NB4 (cell line): ENCODE results near the gene CCDC85C.

ENCODE experiments used
- DNase-seq: peaks from one replicate; pipeline ENCODE4 v3.0.0; 2010; ENCODE audit warnings: low read depth
- H3K4me3 ChIP-seq: one replicate; pipeline ENCODE4 v1.5.1; 2011; ENCODE audit warnings: mild to moderate bottlenecking, low read depth, low read length, moderate library complexity
- MYC ChIP-seq: IDR thresholded peaks from 2 replicates; pipeline ENCODE4 v1.6.1; 2011; ENCODE audit warnings: low read depth, low read length
- POLR2A ChIP-seq: IDR thresholded peaks from 2 replicates; pipeline ENCODE4 v1.6.1; 2011; ENCODE audit warnings: mild to moderate bottlenecking; ENCODE audit not compliant: insufficient read length; ENCODE audit errors: extremely low read depth
- TF ChIP-seq, protein P1 (sequence below): IDR thresholded peaks from 2 replicates; pipeline ENCODE4 v1.6.1; 2011; ENCODE audit warnings: low read depth, low read length
- TF ChIP-seq, protein P2 (sequence below): IDR thresholded peaks from one replicate; pipeline ENCODE4 v1.5.1; 2012; ENCODE audit warnings: low read depth, low read length

The CCDC85C gene

DNA sequence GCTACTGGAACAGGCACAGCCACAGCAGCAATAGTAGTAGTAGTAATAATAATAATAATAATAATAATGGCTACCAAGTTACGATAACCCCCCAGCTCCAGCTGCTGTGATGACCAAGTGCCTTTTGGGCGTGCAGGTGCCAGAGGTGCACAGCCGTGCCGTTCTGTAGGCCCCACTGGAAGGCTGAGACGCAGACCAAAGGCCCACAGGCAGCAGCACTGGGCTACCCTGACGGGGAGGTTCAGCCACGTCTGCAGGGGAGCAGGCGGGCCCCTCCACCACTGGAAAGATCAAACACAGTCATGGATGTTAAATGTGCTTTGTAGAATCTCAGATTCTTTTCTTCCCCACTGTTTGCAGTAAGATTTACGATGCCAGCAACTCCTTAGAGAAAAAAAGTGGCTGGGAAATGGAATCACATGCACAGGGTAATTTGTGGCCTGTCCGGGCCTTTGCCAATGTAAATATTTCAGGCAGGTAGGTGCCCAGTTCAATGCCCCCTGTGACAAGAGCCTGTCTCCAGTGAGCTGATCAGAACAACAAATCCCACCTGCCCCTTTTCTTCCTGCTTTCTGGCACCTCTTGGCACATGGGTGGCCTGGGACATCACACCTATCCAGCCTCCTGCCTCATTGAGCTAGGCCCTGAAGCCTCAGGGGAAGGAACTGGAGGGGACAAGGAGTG lies 32.6 kb downstream of the CCDC85C start:
- TF ChIP-seq, protein P1, sequence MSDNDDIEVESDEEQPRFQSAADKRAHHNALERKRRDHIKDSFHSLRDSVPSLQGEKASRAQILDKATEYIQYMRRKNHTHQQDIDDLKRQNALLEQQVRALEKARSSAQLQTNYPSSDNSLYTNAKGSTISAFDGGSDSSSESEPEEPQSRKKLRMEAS, result no peak
- TF ChIP-seq, protein P2, sequence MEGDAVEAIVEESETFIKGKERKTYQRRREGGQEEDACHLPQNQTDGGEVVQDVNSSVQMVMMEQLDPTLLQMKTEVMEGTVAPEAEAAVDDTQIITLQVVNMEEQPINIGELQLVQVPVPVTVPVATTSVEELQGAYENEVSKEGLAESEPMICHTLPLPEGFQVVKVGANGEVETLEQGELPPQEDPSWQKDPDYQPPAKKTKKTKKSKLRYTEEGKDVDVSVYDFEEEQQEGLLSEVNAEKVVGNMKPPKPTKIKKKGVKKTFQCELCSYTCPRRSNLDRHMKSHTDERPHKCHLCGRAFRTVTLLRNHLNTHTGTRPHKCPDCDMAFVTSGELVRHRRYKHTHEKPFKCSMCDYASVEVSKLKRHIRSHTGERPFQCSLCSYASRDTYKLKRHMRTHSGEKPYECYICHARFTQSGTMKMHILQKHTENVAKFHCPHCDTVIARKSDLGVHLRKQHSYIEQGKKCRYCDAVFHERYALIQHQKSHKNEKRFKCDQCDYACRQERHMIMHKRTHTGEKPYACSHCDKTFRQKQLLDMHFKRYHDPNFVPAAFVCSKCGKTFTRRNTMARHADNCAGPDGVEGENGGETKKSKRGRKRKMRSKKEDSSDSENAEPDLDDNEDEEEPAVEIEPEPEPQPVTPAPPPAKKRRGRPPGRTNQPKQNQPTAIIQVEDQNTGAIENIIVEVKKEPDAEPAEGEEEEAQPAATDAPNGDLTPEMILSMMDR, result no peak
- no peak for TF ChIP-seq POLR2A
- TF ChIP-seq MYC, result no peak
- no peak overlapping the region for H3K4me3 ChIP-seq
- no peak for DNase-seq

DNA sequence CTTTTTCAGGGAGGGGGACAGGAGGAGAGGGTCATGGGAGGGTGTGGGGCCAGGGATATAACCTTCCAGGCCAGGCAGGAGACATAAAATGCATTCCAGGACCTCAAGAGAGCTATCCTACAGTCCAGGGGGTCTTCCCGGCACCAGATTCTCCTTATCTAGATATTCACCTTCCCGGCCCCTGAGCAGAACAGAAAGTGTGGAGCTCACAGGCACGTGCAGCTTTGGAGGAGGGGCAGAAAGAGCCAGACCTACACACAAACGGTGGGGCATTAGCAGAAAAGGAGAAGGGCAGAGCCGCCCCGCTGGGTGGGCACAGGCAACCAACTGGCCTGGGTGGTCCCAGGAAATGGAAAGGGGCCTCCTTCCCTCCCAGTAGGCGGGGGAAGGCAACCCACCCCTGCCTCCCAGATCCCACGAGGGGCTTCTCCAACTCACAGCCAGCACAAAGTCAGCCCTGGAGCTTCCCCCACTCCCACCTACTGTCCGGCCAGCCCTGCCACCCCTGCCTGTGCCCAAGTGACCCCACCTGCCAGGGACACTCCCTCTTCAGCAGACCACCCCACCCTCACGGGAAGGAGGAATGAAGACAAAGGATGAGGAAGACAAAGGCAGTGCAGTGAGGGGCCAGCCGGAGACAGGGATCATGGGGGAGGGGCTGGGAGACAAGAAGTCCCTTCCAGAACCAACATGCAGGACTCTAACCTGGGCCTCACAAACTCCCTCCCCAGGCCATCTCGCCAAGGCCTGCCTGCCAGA lies 33.3 kb downstream of the CCDC85C start:
- no peak for DNase-seq
- no peak overlapping the region for H3K4me3 ChIP-seq
- TF ChIP-seq POLR2A (no peak), MYC (no peak)
- TF ChIP-seq, protein P1, result no peak
- TF ChIP-seq, protein P2, result no peak

DNA sequence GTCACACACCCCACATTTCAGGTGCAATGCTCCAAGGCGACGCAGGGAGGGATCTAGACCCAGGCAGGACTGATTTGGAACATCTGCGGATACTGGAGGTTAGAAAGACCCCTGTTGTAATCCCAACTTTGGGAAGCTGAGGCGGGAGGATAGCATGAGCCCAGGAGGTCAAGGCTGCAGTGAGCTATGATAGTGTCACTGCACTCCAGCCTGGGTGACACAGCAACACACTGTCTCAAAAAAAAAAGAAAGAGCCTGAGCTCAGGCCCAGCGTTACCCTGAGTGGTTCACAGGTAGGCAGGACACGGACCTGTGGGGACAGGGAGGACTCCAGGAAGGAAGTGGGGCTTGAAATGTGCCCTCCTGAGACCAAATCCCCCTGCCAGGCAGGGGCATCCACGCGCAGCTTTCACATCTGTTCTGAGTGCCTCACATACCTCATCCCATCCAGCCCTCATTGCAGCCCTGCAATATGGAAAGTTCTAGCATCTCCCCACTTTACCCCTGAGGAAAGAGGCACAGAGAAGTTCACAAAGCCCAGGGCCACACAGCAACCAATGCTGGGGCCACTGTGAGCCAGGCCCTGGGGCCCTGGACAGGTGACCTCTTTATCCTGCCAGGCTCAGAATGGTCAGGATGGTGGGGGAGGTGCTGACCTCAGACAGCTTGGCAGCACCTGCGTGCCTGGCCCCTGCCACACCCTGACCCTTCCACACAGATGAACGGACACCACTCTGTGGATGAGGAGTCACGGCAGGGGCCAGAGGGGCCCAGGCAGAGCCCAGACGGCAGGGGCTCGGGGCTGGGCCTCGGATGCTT lies 34.1 kb downstream of the CCDC85C start:
- TF ChIP-seq, protein P1, result no peak
- TF ChIP-seq, protein P2, result no peak
- no peak overlapping the region for H3K4me3 ChIP-seq
- no peak for DNase-seq

DNA sequence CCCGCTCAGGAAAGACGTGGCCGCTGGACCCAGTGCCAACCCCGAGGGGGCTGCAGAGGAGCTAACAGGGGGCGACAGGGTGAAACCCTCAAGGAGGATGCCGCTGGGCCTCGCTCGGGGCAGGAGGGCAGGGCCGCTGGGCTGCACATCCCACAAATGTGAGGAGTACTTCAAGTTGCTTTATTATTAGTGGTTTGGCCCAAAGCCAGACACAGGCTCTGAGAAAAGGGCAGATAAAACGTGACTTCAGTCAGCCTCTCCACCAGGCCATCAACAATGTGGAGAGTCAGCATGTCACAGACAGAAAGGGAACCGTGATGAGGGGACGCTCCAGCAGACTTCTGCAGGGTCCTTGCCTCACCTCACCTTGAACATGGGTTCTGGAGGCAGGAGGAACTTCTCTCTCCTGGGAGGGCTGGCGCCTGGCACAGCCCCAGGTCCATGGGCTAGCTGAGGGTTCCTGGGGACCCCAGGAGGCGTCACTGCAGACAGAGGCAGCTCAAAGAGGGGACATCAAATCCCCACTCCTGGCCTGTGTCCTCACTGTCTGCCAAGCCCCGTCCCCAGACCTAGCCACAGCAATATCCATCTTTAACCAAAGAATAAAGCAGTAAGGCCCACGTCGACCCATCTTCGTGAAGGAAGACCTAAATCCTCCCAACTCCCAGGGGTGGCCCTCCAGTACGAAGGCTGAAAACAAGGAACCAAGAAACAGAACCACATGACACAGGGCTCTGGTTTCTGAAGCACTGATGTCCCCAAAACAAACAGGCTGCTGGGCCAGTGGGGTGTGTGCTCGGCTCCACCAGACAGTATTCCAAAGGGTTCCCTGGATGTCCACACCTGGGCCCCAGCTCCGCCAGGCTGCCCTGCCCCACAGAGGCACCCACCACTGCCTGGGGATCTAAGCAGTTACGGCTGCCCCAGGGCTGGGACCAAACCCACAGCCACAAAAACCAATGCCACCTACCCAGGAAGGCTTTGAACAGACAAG lies 35.1 kb downstream of the CCDC85C start:
- TF ChIP-seq, protein P1, result no peak
- no peak for TF ChIP-seq MYC
- no peak for TF ChIP-seq POLR2A
- TF ChIP-seq, protein P2, result no peak
- no peak overlapping the region for H3K4me3 ChIP-seq
- peak; percentile 15 for DNase-seq
